OCI-LY3 (cell line): Measurements from ENCODE around the gene NUMBL.

Experiments
- EZH2phosphoT487 ChIP-seq: fragments of 200-600 bp; shearing (Covaris generic); IDR thresholded peaks from 2 replicates; pipeline ENCODE4 v1.6.1; 2018; ENCODE audit warnings: antibody characterized with exemption, mixed run types, low read depth
- TF ChIP-seq, protein P1 (sequence below): fragments of 200-600, 300-600 bp; sonication (generic); IDR thresholded peaks from 2 replicates; pipeline ENCODE4 v1.5.1; 2014; ENCODE audit warnings: antibody characterized with exemption, low read length, low read depth

GRCh38 chr19:40625406-40626120 is 64.9 kb downstream of the NUMBL start:
- TF ChIP-seq, protein P1, sequence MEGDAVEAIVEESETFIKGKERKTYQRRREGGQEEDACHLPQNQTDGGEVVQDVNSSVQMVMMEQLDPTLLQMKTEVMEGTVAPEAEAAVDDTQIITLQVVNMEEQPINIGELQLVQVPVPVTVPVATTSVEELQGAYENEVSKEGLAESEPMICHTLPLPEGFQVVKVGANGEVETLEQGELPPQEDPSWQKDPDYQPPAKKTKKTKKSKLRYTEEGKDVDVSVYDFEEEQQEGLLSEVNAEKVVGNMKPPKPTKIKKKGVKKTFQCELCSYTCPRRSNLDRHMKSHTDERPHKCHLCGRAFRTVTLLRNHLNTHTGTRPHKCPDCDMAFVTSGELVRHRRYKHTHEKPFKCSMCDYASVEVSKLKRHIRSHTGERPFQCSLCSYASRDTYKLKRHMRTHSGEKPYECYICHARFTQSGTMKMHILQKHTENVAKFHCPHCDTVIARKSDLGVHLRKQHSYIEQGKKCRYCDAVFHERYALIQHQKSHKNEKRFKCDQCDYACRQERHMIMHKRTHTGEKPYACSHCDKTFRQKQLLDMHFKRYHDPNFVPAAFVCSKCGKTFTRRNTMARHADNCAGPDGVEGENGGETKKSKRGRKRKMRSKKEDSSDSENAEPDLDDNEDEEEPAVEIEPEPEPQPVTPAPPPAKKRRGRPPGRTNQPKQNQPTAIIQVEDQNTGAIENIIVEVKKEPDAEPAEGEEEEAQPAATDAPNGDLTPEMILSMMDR: no peak
- no peak for TF ChIP-seq EZH2phosphoT487
